Stimulated activated CD4-positive, alpha-beta T cell treated with anti-CD3 and anti-CD28 coated beads, Interleukin-2, amount 100 ng/mL, for 24 hours (primary cell): ENCODE measurements around the gene TTC7B.

ENCODE experiments used
- DNase-seq, 2 donors: peaks; one replicate each; pipeline ENCODE4 v3.0.0-alpha.2; 2020

The TTC7B gene

DNA sequence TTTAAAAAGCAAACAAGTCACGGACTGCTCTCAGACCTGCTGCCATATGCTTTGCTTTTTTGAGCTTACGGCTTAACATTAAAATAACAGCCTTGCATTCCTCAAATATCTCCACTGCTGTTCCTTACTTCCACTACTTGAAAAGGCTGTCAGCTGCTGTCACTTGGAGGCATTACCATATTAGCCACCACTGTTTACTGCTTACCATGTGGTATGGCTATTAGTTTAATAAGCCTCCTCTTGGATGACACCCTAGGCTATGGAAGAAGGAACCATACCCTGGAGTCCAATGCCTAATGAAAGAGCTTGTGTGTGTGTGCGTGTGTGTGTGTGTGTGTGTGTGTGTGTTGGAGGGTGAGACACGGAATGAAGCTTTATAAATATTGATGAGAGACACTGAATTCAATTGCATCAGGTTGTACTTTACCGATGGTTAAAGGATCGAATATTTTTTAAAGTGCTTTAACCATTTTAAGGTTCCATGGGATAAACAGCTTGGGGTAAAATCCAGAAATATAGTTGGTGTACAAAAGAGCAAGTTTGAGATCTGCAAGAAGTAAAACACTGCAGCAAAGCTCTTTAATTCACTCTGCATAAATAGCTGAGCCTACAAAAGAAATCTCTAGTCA lies 174.5 kb downstream of the TTC7B start:
- no peak for DNase-seq

GRCh38 chr14:90641168-90641567 lies 175.1 kb downstream of the TTC7B start:
- DNase-seq = no peak

DNA sequence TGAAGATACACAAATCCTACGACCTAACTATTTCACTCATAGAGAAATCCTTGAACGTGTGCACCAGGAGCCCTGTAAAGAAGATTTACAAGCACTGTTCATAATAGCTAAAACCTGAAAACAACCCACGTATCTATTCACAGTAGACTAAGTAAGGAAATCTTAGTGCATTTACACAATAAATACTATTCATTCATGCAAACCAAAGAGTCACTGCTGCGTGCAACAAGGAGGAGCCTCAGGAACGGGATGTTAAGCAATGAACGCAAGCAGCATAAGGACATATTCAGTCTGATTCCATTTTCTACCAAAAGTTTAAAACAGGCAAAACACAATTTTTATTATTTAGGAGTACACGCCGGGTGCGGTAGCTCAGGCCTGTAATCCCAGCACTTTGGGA lies 176.6 kb downstream of the TTC7B start:
- DNase-seq = no peak

- no peak for DNase-seq
Measured at GRCh38 chr14:90632871-90633270, 183.4 kb downstream of the TTC7B start.

- DNase-seq = no peak
Measured at GRCh38 chr14:90632451-90632850, 183.8 kb downstream of the TTC7B start.

GRCh38 chr14:90630171-90630806 lies 185.9 kb downstream of the TTC7B start:
- no peak for DNase-seq

DNA sequence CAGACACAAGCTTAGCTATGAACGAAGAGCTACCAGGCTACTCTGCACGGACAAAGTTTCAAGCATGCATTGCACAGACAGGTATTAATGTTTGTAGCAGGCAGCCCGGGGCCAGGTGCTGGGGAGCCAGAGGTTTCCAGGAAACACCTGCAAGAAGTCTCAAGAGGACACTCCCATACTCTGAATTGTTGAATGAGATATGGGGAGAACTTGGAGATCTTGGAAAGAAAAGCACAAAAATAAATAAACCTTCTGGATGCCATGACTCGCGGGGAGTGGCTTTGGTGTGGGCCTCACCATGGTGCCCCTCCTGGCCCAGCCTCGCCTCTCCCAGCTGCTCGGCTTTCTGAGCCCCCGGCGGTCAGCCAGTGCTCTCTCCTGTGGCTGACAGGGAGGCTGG lies 186.8 kb downstream of the TTC7B start:
- no peak for DNase-seq

DNA sequence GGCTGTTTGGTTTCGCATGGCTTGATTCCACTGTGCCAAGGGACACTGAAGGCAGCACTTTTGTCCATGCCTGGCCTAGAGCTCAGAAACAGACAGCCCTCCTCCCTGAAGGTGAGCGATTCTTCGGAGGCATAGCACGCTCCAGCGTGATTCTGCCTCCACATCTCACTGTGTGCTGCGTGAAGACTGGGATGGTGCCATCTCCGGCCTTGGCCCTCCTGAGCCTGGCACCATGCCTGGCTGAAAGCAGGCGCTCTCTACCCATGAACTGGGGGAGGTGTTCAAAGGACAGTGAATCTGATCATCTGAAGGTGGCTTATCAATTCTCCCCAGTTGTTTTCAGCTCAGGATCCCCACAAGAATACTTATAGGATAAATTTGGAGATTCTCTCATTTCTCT lies 187.4 kb downstream of the TTC7B start:
- no peak for DNase-seq

- no peak for DNase-seq
Measured at GRCh38 chr14:90627478-90627877, 188.8 kb downstream of the TTC7B start.

DNA sequence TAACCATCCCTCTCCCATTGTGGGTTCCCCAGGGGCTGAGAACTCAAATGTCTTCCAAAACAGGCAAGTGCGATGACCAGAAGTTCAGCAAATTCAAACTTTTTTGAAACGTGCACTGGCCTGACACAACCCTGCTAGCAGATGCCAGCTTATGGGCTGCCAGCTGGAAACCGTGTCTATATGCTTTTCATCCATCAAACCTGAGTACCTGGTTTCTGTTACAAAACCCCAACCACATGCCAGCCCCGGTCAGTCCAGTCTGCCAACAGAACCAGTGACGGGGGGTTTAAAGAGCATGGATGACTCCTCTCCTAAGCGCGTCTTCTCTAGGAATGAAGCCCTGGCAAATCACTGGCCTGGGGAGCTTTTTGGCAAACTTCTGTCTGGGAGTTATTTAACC lies 189.7 kb downstream of the TTC7B start:
- DNase-seq = no peak

DNA sequence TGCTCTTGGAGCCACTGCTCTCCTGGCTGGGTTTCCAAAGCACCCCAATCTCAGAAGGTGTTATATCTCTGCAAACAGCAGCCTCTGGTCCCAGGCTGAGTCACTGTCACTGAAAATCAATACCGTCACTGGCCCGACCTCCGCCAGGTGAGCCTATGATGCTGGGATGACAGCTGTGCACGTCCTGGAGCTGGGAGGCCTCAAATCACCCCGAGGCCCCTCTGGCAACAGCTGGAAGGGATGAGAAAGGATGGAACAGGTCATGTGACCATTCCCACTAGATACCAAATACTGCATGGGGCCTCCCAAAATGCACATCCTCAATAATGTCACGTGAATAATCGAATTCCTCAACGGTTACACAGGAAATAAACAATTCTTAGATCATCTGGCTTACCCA lies 190.8 kb downstream of the TTC7B start:
- DNase-seq = no peak

DNA sequence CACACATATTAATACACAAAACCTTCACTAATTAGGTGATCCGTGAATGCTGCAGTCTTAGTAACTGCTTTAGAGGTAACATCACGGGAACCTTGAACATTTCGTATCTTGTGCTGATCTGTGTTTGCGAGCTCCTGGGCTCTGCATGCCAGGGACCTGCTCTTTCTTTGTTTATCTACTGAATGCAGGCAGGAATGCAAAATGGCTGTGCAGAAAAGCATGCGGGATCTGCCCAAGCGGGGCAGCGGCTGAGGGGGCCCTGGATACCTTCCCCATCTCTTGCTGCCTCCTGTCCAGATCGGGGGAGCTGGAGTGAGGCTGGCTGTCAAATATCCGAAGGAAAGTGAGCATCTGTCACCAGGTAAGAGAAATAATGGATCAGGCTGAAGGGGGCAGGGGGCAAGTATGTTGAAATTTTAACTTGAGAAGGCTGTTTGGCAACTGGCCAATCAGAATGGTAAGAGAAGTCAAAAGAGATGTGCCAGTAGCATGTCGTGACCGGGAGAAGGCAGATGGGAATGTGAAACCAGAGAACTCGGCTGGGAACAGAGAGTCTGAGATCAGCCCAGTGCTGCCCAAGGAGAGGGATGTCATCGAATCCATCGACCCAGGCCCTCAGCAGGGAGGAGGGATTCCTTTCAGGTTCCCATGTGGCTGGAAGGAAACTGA lies 191.4 kb downstream of the TTC7B start:
- no peak for DNase-seq

DNA sequence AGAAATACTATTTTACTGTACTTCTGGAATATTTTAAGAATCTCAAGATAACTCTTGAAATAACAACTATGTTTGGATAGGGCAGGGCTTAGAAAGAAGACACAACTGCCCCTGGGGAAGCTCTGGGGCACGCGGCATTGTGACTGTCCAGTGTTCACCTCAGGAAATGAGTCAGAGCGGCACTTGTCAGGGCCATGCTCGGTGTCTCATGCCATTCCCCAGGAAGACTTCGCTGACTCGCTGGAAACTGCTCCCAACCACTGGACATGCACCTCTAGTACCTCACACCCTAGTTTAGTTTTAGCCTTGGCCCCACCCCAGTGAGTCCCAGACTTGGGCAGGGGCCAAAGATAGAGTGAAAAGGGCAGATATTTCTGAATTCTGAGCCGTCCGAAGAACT lies 192.0 kb downstream of the TTC7B start:
- DNase-seq = no peak

DNA sequence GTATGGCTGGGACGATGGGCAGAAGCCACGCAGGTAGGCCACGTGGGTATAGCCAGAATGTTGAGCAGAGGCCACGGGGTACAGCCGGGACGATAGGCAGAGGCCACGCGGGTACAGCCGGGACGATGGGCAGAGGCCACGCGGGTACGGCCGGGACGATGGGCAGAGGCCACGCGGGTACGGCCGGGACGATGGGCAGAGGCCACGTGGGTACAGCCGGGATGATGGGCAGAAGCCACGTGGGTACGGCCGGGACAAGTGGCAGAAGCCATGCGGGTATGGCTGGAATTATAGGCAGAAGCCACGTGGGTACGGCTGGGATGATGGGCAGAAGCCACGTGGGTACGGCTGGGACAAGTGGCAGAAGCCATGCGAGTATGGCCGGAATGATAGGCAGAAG lies 195.0 kb downstream of the TTC7B start:
- no peak for DNase-seq

GRCh38 chr14:90620568-90621077 lies 195.6 kb downstream of the TTC7B start:
- no peak for DNase-seq

DNA sequence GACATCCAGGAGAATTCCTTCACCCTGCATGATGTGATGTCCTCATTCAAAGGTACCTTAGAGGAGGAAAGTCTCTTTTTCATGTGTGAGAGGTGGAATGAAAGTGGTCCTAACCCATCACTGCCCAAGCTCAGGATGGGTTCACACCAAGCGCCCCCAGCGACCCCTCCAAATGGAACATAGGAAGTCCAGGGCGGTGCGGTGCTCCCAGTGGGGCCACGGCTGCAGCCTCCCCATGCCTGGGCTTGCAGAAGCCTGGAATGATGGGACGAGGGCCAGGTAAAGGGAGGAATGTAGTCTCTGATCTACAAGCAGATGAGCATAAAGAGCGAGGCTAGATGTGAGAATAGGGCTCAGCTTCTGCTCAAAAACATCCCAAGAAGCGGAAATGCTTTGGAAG lies 196.3 kb downstream of the TTC7B start:
- DNase-seq = no peak

DNA sequence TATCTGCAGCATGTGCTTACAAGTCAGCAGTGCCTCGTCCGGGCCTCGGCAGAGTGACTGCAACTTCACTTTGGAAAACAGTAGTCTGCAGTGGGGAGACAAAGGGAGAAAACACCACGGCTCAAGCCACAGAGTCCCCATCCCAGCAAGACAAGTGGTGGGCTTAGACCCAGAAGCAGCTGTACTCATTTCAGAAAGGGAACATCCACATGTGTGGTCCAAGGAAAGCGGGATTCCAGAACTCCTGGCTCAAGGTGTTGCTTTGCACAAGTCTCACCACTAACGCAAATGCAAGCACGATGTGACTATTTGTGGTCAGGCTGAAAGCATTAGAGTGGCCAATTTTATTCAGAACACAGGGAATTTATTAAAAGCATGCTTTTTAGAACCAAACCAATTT lies 198.3 kb downstream of the TTC7B start:
- no peak for DNase-seq

DNA sequence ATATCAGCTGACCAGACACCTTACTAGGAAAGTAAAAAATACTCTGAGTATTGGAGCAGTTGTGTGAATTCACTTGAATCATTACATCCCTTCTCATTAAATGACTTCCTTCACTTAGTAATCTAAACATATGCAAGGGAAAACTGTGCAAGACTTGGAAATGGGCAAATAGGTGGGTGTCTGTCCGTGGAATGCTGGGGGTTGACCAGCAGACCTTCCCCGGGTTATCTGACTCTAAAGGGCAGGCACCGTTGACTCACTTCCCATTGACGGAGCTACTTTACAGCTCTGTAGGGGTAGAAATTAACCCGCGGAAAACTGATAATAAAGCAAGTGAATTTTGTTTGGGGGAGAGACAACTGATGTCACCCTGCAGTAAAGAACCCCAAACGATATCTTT lies 199.3 kb downstream of the TTC7B start:
- no peak for DNase-seq

GRCh38 chr14:90616313-90616712 lies 199.9 kb downstream of the TTC7B start:
- no peak for DNase-seq

GRCh38 chr14:90615517-90616060 lies 200.6 kb downstream of the TTC7B start:
- no peak for DNase-seq

GRCh38 chr14:90614696-90615516 lies 201.3 kb downstream of the TTC7B start:
- no peak for DNase-seq

DNA sequence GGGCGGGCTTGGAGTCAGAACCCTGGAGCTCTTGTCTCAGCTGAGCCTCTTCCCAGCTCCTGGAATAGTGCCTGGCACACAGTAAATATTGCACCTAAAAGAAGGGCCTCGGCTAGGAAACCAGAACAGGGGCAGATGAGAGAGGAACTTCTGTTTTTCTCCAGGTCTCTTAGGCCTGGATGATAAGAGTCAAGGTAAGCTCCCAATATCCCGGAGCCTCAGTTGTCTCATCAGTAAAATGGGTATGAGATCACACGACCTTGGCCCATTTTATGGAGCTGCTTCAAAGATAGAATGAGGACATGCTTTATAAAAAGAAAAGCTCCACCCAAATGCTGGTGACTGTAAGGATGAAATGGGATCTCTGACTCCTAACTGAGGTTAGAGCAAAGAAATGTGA lies 202.2 kb downstream of the TTC7B start:
- no peak for DNase-seq

GRCh38 chr14:90613453-90613852 lies 202.8 kb downstream of the TTC7B start:
- no peak for DNase-seq
